Thyroid gland (tissue), 4 donors: ENCODE measurements around the gene CGAS.

ENCODE experiments used
- CTCF ChIP-seq, 6 experiments: fragments of 200-600 bp in 3 of 6; fragments of 450-650 bp in 3 of 6; sonication (generic) in 3 of 6; IDR thresholded peaks; one replicate each; pipeline ENCODE4 v1.5.1; 2016 to 2019; ENCODE audit warnings: antibody characterized with exemption in 6 of 6, mild to moderate bottlenecking in 2 of 6, inconsistent platforms in 1 of 6, moderate library complexity in 1 of 6
- POLR2A ChIP-seq, 2 donors: fragments of 450-650 bp; IDR thresholded peaks; one replicate each; pipeline ENCODE4 v1.6.1; 2017; ENCODE audit warnings: antibody characterized with exemption in 2 of 2, mild to moderate bottlenecking in 2 of 2, moderate library complexity in 1 of 2

- TF ChIP-seq POLR2A (IDR thresholded peaks at IDR 0.05) (peak in 1 of 2 donors; percentile 75), CTCF (IDR thresholded peaks at IDR 0.05) (no peak)
These were observed 9.6 kb upstream of the CGAS start, which contains the start of gene MTO1 for GRCh38 chr6:73461537-73462350.
